NCI-H1092 treated with DMSO at 0.1 percent for 48 hours (cell line): Measurements from ENCODE around the gene UBD.

Experiments used
- DNase-seq: peaks from one replicate; lab custom pipeline; 2025; lab: John Stamatoyannopoulos, UW

UBD gene

DNA sequence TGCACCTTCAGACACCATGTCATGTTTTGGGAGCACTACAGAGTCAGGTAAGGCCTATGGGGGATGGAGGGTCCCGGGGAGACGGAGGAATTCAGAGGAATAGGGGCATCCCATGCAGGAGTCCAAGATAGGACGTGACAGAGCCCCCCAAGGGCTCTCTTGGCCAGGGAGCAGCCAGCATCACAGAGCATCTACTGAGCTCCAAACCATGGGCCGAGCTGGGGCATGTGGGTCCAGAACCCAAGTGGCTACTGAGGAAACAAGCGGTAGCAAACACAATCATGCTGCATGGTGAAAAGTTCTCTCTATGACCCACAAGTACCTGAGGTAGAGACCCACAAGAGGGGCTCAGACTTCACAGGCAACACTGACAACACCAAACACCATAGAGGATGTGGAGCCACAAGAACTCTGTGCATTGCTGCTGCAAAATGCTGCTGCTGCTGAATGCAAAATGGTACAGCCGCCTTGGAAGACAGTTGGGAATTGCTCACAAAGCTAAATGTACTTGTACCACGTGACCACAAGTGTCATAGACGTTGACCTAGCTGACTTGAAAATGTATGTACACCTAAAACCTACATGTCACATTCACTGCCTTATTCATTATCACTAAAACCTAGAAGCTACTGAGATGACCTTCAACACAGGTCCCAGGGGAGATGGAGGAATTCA lies 38.4 kb downstream of the UBD start:
- DNase-seq, result no peak

DNA sequence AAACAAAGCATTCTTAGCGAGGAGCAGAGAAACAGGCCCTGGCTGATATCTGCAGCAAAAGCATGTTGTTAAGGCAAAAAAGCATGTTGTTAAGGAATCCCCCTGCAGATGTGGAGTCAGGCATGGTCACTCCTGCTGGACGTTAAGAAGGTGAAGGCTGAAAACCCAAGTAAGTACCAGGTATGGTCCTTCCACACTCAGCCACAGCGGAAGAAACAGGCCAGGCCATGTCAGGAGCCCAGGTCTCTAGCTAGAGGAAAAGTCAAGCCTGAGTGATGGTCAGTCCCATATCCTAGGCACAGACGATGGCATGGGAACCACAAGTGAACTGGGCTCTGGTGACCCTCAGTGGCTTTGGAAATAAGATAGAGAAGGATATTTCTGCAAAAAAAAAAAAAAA lies 39.3 kb downstream of the UBD start:
- DNase-seq, result no peak

DNA sequence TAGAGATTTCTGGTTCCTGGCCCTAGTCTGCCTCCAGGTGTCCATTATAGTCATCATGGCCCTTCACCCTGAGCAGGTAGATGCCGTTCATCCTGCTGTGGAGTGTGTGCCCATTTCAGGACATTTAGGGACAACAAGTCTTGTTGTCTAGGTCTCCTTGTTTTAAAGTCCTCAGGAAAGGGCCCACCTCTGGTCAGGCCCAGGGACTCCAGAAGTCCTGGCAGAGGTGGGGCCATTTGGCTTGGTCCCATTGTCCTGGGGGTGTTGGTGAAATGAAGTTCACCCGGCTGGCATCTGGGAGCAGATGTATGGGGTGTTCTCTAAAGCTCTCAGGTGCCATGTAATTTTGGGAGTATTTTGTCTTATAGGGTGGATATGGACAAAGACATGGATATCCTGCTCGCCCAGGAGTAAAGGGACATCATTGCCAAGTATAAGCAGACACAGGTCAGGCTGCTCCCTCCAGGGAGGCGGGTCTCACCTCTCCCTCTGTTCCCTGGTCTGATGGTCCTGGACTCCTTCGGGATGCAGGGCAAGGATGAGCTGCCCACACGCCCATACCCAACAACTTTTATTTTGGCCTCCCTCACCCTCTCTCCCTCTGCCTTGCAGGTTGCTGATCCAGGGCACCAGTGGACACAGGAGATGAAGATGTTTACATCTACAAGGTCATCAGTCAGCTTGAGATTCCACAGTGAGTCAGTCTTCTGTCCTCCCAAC lies 40.1 kb downstream of the UBD start:
- DNase-seq, result no peak

DNA sequence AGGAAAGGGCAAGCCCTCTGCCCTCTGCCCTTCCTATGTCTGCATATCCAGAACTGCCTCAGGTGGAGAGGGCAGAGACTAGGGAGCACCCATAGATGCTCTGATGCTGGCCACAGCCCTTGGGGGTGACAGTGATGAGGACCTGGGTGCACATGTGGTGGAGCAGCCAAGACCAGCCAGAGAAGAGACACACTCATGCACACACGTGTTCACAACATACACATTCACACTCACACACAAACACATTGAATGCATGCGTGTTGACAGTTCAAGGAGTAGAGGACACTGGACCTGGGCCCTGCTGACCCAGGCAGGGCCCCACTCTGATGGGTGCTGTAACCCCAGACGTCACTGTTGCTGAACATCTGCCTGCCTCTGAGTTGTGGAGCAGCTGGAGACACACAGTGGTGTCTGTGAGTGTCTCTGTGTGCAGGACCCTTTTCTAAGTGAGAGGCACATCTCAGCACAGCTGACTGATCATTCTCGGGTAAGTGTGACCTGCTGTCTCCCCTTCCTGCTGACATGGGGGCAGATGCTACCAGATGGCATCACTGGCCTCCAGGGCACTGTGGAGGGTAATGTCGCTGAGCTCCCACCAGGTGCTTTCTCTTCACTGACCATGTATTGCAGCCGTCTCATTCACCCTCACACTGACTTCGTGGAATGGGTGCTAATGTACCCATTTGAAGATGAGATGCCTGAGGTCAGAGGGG lies 41.6 kb downstream of the UBD start:
- no peak for DNase-seq

DNA sequence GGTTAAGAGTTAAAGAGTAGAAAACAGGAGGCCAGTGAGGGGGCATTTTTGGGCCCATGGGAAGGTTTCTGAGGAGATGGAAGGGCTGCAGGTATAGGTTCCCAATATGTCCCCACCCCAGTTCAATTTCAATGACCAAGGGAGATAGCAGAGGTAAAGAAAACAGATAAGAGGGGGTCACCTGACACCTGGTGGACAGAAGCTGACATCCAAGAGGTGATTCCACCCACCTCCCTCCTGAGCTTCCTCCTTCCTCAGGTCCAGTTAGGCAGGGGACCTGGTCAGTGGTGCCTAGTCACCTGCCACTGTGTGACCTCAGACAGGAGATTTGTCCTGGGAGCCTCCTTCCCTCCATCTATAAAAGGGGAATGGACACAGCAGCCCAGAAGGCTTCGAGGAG lies 42.3 kb downstream of the UBD start:
- DNase-seq, result no peak

DNA sequence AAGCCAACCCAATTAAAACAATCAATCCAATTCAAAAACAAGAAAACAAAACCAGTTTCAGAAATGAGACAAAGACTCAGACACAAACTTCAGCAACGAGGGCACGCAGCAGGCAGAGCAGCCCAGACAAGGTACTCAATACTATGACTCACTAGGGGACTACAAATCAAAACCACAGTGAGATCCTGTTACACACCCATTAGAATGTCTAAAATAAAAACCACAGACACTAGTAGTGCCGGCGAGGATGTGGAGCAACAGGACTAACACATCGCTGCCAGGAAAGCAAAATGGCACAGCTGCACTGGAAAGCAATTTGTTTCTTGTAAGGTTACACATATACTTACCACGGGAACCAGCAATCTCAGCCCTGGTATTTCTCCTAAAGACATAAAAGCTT lies 43.4 kb downstream of the UBD start:
- no peak for DNase-seq

DNA sequence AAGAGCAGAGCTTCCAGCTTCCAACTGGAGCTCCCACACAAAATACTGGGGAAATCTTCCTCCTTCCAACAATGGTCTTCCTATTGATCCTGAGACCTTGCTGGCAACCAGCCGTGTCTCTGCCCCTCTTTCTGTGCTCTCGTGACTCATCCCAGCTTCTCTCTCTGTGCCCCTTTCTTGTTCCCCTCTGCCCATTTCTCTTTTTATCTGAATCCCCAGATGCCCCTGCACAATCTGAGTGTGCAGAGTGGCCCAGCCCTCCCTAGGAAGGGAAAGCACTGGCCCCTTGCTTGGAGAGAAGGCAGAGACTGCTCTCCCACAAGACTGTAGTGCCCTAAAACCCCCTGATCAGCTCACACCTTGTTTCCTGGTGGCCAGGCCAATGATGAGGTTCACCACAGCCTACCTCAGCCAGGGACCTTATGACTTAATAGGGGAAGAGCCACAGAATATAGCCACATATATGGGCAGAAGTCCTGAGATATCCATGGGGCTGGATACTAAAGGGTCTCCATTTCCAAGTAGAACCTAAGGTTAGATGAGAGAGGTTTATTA lies 48.7 kb downstream of the UBD start:
- no peak for DNase-seq

DNA sequence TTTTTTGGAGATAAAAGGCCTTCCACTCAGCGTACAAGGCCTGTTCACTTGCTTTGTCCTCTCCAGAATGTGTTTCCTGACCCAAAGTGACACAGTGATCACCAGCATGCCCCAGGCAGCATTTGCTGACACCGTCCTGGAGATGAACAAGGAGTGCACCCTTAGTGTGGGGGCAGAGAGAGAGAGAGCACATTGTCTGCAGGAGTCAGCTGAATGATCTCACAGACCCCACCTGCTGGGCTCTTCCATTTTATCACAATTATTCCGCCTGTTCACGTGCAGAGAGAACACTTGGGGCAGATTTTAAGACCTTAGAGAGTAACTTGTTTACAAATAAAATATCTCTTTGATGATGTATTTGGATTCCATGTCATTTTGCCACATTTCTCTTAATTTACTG lies 49.3 kb downstream of the UBD start:
- DNase-seq, result no peak

DNA sequence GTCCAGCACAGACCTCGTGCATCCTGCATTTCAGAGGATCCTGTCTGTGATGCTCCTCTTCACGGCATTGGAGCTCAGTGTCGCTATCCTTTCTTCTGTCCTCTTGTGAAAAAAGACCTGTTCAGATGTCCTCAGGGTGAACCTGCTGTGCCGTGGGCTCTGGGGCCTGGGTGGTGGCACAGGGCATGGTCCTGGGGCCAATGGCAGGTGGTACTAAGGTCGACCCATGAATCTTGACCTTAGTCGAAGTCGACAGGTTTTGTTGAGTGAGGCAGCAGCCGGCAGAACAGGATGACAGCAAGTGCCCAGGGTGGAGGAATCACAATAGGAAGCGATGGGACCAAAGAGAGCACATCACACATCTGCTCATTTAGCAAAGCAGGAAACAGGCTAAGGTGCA lies 49.8 kb downstream of the UBD start:
- DNase-seq, result no peak

DNA sequence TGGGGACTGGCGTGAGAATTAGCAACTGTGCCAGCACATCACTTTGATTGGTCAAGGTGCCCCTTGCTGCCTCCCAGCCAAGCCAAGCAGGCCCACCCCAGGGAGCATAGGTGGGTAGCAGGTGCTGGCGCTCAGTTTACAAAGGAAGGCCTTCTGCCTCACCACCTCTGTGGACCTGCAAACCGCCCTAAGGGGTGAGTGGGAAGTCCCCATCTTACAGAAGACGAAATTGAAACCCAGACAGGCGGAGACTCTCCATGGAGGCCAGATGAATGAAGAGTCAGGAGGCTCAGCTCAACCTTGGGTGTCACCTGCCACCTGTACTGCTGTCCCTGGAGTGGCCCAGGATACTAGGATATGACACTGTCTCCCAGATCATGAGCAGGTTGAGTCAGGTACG lies 50.3 kb downstream of the UBD start:
- no peak for DNase-seq

DNA sequence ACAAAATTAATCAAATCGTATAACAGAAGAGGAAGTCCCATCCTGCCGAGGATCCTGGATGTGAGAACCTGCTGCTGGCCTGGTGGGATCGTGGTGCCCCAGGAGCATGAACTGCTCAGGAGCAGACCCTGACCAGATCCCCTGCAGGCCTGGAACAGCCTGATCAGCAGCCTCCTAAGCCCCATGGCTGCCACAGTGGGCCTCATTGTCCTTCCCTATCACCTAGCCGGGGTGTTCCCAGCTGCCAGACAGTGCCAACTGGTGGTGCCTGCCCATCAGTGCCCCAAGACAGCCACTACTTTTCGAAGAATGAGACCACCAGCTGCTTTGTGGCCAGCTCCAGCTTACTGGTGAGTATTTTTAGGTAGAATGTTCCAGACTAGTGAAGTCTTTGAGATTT lies 52.2 kb downstream of the UBD start:
- DNase-seq, result no peak

DNA sequence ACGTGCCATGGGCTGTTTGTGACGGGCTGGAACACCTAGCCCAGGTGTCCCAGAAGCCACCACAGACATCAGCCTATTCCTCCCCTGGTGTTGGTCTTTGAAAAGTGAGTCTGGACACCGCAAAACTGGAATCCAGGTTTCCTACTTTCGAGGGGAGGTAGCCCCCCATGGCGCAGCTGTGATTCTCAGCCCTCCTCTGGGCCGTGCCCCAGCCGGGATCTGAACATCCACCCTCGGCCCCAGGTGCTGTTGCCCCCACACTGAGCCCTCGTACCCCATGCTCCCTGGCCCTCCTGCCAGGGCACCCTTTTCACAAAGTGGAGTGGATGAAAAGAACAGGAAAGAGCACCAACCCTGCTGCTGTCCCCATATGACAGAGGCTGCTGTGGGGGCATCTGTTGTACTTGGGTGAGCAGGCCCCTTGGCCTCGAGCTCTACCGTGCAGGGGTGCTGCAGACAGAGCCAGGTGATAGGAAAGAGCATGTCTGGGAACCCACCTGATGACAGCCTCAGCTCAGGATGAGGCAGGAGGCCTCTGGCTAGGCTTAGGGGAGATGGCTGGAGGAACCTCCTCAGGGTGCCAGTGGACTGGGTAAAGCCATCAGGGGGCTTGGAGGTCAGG lies 53.0 kb downstream of the UBD start:
- DNase-seq, result no peak

DNA sequence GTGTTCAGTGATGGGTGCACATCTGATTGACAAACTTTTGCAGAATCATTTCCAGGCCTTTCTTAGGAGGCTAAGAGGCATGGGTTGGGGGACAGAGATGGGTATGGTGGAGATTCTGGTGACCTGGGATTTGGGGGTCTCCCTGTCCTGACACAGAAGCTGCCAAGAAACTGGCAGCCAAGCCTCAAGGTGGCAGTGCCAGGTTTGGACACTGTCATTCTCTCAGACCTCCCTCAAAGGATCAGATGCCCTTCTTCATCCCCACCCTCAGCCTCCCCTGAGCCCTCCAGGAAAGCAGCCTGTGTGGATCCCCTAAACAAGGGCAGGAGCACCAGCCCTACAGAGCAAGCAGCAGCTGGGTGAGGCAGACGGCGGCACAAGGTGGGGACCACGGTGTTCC lies 53.7 kb downstream of the UBD start:
- no peak for DNase-seq
